Ectodermal cell (in vitro differentiated cells): ENCODE data around the gene NUAK2.

Source experiments
- H3K27ac ChIP-seq: 2 replicates; pipeline ENCODE4 v1.7.0; 2013; ENCODE audit warnings: mild to moderate bottlenecking, low read depth, low read length; ENCODE audit not compliant: insufficient read depth, poor library complexity, severe bottlenecking
- H3K27me3 ChIP-seq: 2 replicates; pipeline ENCODE4 v1.7.0; 2013; ENCODE audit warnings: mild to moderate bottlenecking, low read length; ENCODE audit not compliant: insufficient read depth, control insufficient read depth, poor library complexity, severe bottlenecking
- H3K36me3 ChIP-seq: one replicate; pipeline ENCODE4 v1.7.0; 2013; ENCODE audit warnings: low read length; ENCODE audit not compliant: control insufficient read depth, insufficient read depth
- H3K4me1 ChIP-seq: one replicate; pipeline ENCODE4 v1.7.0; 2013; ENCODE audit warnings: low read length; ENCODE audit not compliant: control insufficient read depth, insufficient read depth
- H3K4me3 ChIP-seq: 2 replicates; pipeline ENCODE4 v1.7.0; 2013; ENCODE audit warnings: low read depth, low read length, control low read depth; ENCODE audit not compliant: insufficient read depth
- H3K9me3 ChIP-seq: 2 replicates; pipeline ENCODE4 v1.7.0; 2013; ENCODE audit warnings: mild to moderate bottlenecking, low read length, moderate library complexity; ENCODE audit not compliant: control insufficient read depth
- WGBS, 2 experiments: methylation state at CpG; one replicate each; pipeline ENCODE4 v1.1.7; 2013; ENCODE audit warnings: missing lambda C conversion rate in 2 of 2; 5-methylcytosine and 5-hydroxymethylcytosine counted together

The NUAK2 gene

DNA sequence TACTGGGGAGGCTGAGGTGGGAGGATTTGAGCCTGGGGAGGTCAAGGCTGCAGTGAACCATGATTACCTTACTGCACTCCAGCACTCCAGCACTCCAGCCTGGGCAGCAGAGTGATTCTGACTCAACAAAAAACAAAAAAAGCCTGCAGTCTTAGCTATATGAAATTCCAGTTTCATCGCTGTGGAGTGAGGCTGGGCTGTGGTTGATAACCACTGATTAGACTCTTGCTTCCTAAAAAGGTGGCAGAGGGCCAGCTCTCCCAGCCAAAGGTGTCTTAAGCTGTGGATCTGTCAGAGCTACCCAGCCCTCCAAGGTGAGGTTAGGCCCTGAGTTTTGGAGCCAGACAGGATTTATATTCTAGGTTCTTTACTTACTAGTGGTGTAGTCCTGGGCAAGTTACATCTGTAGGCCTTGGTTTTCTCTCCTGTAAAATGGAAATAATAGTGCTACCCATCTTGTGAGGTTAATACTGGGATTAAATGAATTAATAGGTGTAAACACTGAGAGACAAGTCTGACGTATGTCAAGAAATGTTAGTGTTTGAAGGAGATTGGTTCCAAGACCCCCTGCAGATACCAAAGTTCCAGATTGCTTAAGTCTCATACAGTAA, 57.9 kb downstream of the NUAK2 start:
- no peak overlapping the region for H3K4me3 ChIP-seq
- H3K36me3 ChIP-seq: no peaks in the 10 kb centered on the region
- peaks cover 6% of the 10 kb centered on the region for H3K4me1 ChIP-seq
- no peak overlapping the region for H3K27ac ChIP-seq
- H3K9me3 ChIP-seq: no peaks in the 10 kb centered on the region
- no peaks in the 10 kb centered on the region for H3K27me3 ChIP-seq
- 97 to 98% methylated on average over 2 of the region's 2 CpGs for WGBS, 2 experiments

DNA sequence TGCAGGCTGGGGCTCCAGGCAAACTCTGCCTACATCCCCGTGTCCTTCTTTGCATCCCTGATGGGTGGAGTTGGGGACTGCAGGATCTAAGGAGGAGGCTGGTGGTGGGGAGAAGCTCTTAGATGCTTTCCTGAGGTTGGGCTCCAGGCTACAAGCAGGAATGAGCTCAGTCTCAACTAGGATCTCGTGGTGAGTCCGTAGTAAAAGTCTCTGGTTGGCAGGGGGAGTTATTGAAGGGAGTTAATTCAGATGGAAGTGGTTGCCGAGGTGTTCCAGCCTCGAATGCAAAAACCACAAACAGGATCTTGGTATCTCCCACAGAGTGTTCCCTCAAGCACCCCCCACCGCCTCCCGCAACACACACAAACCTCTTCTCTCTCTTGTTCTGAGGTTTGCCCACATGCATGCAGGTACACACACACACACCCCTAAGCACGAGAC, 58.8 kb downstream of the NUAK2 start:
- no peaks in the 10 kb centered on the region for H3K36me3 ChIP-seq
- H3K4me3 ChIP-seq: no peak overlapping the region
- H3K4me1 ChIP-seq: peaks cover 12% of the 10 kb centered on the region
- H3K27me3 ChIP-seq: no peaks in the 10 kb centered on the region
- no peak overlapping the region for H3K27ac ChIP-seq
- WGBS, 2 experiments: 82% methylated on average over 8 of the region's 8 CpGs
- no peaks in the 10 kb centered on the region for H3K9me3 ChIP-seq

DNA sequence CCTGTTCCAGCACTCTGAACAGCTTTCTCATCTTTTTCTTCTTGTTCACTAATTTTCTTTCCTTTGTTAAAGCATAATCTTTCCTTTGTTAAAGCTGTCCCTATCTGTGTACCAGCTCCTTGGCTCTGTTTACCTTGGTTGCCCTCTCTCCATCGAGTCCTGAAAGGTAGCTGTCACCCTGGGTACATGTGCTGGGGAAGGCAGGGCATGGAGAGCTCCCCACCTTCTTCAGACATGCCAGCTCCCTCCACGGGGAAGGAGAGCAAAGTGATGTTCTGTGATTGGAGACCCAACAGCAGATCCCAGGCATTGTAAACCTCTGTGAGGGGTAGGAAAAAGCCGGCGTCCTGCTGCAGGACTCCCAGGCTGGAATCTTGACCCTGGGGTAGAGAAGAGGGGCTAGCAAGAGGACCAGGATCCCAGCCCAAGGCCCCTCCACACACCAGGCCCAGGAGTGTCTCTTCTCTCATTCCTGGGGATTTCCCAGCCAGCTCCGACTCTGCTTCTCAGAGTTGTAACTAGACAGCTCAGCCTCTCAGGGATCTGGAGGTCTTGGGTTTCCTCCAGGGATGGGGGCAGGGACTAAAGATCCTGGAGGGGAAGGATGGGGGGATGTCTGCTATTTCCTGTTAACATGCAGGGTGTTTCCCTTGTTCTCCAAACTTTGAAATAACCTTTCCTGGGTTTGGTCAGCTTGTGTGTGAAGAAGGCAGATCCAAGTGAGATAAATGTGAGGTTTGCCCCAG, 59.4 kb downstream of the NUAK2 start:
- Histone ChIP-seq H3K4me3 (no peak overlapping the region), H3K4me1 (peaks cover 16% of the 10 kb centered on the region), H3K27ac (no peak overlapping the region), H3K27me3 (no peaks in the 10 kb centered on the region), H3K9me3 (no peaks in the 10 kb centered on the region), H3K36me3 (no peaks in the 10 kb centered on the region)
- WGBS, 2 experiments: 48 to 56% methylated on average over 5 of the region's 5 CpGs

DNA sequence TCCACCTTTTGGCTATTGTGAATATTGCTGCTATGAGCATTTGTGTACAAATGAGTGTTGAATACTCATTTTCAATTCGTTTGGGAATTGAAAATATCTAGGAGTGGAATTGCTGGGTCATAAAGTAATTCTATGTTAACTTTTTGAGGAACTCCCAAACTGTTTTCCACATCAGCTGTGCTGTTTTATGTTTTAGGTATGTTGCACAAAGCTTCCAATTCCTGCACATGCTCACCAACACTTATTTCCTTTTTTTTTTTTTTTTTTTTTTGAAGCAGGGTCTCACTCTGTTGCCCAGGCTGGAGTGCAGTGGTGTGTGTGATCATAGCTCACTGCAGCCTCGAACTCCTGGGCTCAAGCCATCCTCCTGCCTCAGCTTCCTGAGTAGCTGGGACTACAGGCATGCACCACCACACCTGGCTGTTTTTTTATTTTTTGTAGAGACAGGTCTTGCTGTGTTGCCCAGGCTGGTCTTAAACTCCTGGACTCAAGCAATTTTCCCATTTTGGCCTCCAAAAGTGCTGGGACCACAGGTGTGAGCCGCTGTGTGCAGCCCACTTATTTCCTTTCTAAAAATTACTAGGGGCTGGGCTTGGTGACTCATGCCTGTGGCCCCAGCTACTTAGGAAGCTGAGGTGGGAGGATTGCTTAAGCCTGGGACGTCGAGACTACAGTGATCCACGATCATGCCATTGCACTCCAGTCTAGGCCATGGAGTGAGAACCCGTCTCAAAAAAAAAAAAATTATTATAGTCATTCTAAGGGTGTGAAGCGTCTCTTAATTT, 60.4 kb downstream of the NUAK2 start:
- WGBS, 2 experiments: 87 to 91% methylated on average over 8 of the region's 8 CpGs
- Histone ChIP-seq H3K27me3 (no peaks in the 10 kb centered on the region), H3K27ac (no peak overlapping the region), H3K9me3 (no peaks in the 10 kb centered on the region), H3K4me1 (peaks cover 16% of the 10 kb centered on the region), H3K36me3 (no peaks in the 10 kb centered on the region), H3K4me3 (no peak overlapping the region)

DNA sequence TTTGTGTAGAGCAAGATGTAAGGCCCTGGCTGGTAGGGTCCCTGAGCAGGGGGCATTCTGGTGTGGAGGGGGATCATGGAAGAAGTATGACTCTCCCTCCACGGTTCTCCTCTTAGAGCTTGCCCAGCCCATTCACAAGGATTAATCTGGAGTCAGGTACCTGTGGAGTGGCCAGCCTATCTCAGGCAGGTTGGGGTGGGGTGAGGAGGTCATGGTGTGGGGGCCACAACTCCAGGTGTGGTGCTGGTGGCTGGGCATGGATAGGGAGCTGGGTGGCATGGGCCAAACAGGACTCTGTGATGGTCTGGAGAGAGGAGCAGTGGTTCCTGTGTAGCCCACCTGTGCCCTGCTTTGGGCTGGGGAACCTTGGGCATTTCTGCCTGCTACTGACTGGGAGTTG, 61.5 kb downstream of the NUAK2 start:
- Histone ChIP-seq H3K9me3 (no peaks in the 10 kb centered on the region), H3K36me3 (no peaks in the 10 kb centered on the region), H3K4me1 (peaks cover 16% of the 10 kb centered on the region), H3K27me3 (no peaks in the 10 kb centered on the region), H3K27ac (no peak overlapping the region), H3K4me3 (no peak overlapping the region)
- 95 to 100% methylated on average over 1 of the region's 1 CpG for WGBS, 2 experiments

DNA sequence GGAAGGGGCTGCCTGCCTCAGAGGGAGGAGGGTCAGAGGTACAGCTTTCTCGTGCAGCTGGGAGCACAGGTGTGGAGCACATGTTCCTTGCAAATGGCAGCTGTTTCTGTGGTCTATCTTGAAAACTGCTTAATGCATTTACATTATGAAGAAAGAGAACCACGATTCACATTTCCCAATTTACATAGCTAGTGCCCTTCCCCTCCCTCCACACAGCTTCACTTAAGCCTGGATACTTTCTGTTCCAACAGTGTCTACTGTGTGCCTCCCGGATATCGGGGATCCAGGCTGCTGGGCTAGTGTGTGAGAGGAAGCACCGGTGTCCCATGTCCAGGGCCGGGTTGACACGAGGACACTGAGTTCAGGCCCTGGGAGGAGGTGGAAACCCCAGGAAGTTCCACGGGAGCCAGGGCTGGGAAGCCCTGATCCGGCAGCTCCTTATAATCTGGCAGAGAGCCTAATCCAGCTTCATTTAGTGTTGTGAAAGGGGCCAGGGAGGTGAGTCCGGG, 62.2 kb downstream of the NUAK2 start:
- H3K9me3 ChIP-seq: no peaks in the 10 kb centered on the region
- no peaks in the 10 kb centered on the region for H3K27me3 ChIP-seq
- 90 to 92% methylated on average over 10 of the region's 10 CpGs for WGBS, 2 experiments
- H3K4me3 ChIP-seq: no peak overlapping the region
- no peak overlapping the region for H3K27ac ChIP-seq
- H3K36me3 ChIP-seq: no peaks in the 10 kb centered on the region
- peaks cover 16% of the 10 kb centered on the region for H3K4me1 ChIP-seq

DNA sequence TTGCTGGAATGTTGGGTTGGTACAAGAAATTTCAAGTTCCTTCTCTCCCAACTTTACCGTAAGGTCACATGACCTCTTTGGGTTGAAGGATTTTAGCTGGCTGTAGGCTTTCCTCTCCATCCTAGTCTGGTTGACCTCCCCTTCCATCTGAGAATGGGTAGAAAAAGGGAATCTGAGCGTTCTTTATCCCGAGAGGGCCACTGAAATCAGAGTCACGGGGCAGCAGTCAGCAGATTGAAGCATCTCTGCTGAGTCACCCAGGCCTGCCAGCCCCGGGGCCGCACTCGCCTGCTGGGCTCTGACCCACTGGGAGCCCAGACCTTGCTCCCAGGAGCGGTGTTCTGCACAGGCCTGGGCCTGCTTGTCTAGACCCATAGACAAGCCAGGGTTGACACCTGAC, 62.8 kb downstream of the NUAK2 start:
- no peak overlapping the region for H3K27ac ChIP-seq
- H3K4me1 ChIP-seq: peaks cover 16% of the 10 kb centered on the region
- no peaks in the 10 kb centered on the region for H3K27me3 ChIP-seq
- no peaks in the 10 kb centered on the region for H3K36me3 ChIP-seq
- no peaks in the 10 kb centered on the region for H3K9me3 ChIP-seq
- WGBS, 2 experiments: 89 to 90% methylated on average over 7 to 8 of the region's 8 CpGs
- no peak overlapping the region for H3K4me3 ChIP-seq

DNA sequence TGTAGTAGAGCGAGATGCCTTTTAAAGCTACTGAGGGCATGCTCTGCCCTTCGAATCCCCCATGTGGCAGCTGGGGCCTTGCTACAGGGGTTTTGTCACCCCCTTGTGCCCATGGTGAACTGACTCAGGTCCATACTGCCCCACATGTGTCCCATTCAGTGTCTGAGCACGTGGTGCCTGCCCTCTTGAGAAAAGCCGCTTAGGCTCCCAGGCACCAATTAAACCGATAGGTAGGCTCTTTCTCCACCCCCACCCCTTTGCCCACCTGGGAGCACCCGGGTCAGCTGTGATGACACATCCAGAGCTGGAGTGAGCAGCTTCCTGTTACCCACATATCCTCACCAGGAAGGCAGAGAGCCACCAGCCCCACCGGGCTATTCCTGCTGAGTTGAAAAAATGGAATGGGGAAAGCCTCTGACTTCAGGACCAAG, 63.3 kb downstream of the NUAK2 start:
- no peaks in the 10 kb centered on the region for H3K9me3 ChIP-seq
- 82% methylated on average over 7 of the region's 7 CpGs for WGBS, 2 experiments
- H3K27ac ChIP-seq: no peak overlapping the region
- H3K27me3 ChIP-seq: no peaks in the 10 kb centered on the region
- H3K36me3 ChIP-seq: no peaks in the 10 kb centered on the region
- H3K4me3 ChIP-seq: no peak overlapping the region
- H3K4me1 ChIP-seq: peaks cover 16% of the 10 kb centered on the region

DNA sequence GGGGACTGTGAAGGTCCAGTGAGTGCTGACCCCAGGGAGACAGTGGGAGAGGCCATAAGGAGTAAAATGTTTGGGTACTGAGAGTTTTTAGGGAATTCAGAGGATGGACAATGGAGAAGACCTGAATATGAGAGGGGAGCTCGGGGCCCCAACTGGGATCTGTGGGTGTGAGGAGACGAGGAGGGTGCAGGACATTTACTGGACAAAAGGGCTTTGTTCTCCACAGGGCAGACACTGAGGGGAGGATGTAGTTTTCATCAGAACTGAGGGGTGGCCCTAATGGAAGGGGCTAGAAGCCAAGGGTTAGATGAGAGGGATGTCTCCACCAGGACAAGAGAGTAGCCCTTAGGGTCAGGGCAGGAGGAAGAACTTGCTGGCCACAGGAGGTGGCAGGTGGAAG, 63.8 kb downstream of the NUAK2 start:
- Histone ChIP-seq H3K4me3 (no peak overlapping the region), H3K4me1 (peaks cover 16% of the 10 kb centered on the region), H3K9me3 (no peaks in the 10 kb centered on the region), H3K27ac (no peak overlapping the region), H3K27me3 (no peaks in the 10 kb centered on the region), H3K36me3 (no peaks in the 10 kb centered on the region)
- WGBS, 2 experiments: 81 to 83% methylated on average over 2 of the region's 2 CpGs
